Panc1 (cell line): ENCODE measurements around the gene DCD.

Source experiments
- POLR2AphosphoS5 ChIP-seq: IDR thresholded peaks from 2 replicates; pipeline ENCODE4 v1.6.1; 2012; ENCODE audit warnings: mild to moderate bottlenecking, low read depth, low read length, moderate library complexity
- SIN3A ChIP-seq: IDR thresholded peaks from 2 replicates; pipeline ENCODE4 v1.6.1; 2012; ENCODE audit warnings: low read depth, mild to moderate bottlenecking, low read length, moderate library complexity, borderline replicate concordance; ENCODE audit not compliant: insufficient read depth
- TF ChIP-seq, protein P1 (sequence below): fragments of 450-650 bp; IDR thresholded peaks from 2 replicates; pipeline ENCODE4 v1.5.1; 2017; ENCODE audit warnings: mild to moderate bottlenecking
- TF ChIP-seq, protein P2 (sequence below), 2 experiments: IDR thresholded peaks; 2 replicates each; pipeline ENCODE4 v1.6.1; 2011 to 2012; ENCODE audit warnings: low read depth in 2 of 2, control low read depth in 1 of 2, low read length in 1 of 2, mild to moderate bottlenecking in 1 of 2, moderate library complexity in 1 of 2; ENCODE audit not compliant: insufficient read depth in 1 of 2

DNA sequence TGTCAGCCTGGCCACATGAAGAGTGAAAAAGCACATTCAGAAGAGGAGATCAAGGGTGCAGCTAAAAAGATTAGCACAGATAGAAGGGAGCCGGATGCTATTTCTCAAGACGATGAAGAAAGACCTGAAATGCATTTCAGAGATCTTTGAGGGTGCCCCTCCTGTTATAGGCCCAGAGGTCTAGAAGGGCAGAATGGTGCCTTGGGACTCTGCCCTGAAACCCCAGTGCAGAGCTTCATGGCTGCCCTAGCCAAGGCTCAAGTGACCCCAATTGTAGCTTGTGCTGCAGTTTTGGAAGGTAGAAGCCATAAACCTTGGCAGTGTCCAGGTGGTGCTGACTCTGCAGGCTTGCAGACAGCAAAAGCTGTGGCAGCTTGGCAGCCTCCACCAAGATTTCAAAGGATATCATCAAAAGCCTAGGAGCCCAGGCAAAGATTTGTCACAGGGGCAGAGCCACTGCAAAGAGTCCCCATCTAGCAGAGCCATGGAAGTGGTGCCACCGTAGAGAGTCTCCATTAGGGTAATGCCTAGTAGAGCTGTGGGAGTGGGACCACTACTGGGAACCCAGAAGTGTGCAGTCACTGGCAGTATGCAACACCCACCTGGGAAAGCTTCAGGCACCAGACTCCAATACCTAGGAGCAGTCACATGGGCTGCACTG lies 19.8 kb downstream of the DCD start:
- TF ChIP-seq, protein P1, sequence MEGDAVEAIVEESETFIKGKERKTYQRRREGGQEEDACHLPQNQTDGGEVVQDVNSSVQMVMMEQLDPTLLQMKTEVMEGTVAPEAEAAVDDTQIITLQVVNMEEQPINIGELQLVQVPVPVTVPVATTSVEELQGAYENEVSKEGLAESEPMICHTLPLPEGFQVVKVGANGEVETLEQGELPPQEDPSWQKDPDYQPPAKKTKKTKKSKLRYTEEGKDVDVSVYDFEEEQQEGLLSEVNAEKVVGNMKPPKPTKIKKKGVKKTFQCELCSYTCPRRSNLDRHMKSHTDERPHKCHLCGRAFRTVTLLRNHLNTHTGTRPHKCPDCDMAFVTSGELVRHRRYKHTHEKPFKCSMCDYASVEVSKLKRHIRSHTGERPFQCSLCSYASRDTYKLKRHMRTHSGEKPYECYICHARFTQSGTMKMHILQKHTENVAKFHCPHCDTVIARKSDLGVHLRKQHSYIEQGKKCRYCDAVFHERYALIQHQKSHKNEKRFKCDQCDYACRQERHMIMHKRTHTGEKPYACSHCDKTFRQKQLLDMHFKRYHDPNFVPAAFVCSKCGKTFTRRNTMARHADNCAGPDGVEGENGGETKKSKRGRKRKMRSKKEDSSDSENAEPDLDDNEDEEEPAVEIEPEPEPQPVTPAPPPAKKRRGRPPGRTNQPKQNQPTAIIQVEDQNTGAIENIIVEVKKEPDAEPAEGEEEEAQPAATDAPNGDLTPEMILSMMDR, result no peak
- TF ChIP-seq SIN3A (no peak), POLR2AphosphoS5 (no peak)
- TF ChIP-seq, protein P2, sequence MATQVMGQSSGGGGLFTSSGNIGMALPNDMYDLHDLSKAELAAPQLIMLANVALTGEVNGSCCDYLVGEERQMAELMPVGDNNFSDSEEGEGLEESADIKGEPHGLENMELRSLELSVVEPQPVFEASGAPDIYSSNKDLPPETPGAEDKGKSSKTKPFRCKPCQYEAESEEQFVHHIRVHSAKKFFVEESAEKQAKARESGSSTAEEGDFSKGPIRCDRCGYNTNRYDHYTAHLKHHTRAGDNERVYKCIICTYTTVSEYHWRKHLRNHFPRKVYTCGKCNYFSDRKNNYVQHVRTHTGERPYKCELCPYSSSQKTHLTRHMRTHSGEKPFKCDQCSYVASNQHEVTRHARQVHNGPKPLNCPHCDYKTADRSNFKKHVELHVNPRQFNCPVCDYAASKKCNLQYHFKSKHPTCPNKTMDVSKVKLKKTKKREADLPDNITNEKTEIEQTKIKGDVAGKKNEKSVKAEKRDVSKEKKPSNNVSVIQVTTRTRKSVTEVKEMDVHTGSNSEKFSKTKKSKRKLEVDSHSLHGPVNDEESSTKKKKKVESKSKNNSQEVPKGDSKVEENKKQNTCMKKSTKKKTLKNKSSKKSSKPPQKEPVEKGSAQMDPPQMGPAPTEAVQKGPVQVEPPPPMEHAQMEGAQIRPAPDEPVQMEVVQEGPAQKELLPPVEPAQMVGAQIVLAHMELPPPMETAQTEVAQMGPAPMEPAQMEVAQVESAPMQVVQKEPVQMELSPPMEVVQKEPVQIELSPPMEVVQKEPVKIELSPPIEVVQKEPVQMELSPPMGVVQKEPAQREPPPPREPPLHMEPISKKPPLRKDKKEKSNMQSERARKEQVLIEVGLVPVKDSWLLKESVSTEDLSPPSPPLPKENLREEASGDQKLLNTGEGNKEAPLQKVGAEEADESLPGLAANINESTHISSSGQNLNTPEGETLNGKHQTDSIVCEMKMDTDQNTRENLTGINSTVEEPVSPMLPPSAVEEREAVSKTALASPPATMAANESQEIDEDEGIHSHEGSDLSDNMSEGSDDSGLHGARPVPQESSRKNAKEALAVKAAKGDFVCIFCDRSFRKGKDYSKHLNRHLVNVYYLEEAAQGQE (IDR thresholded peaks at IDR 0.05; ENCODE audit: insufficient read depth in 1 of 2, low read depth in 2 of 2, low read length in 1 of 2), result no peak
